Hematopoietic multipotent progenitor cell (in vitro differentiated cells): ENCODE results near the gene ACTR3. TPM values are rescaled to one million over a fixed set of nuclear protein-coding genes. Genes with fewer than 3 reads are reported as not detected.

Experiments used
- DNase-seq, 3 donors: peaks; one replicate each; pipeline ENCODE4 v3.0.0-alpha.2; 2011 to 2015; ENCODE audit warnings: low read depth in 2 of 3, low spot score in 2 of 3
- total RNA-seq: library from RNA; depleted of rRNA; stranded (reverse); fragments of >200 nt; gene quantifications from one replicate; pipeline ENCODE4 v1.2.3, GENCODE V29; 2012

The ACTR3 gene
- total RNA-seq, 1 donor = 64.1 TPM

- DNase-seq = no peak
Measured at GRCh38 chr2:113875135-113875534, 14.8 kb upstream of the ACTR3 start.

- peak in 1 of 3 donors; percentile 51 for DNase-seq
Measured at GRCh38 chr2:113876503-113877387, 13.1 kb upstream of the ACTR3 start.

GRCh38 chr2:113877711-113878598 is 11.9 kb upstream of the ACTR3 start:
- DNase-seq = no peak

- DNase-seq = no peak
Measured at GRCh38 chr2:113878743-113879142, 11.1 kb upstream of the ACTR3 start.

DNA sequence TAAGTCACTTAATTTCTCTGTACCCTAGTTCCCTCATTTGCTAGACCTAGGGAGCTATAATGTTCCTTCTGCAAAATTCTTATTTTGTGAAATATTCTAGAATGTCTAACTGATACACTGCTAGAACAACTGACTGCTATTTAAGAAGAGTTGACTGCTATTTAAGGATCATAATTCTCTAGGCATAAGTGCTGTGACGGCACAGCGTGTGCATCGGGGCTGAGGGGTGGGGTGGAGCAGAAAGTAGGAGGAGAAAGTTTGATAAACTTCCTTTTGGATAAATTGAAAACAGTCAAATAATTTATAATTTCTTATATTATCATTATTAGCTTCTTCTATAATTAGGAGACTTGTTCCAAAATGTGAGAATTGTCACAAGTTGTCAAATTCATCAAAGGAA is 10.4 kb upstream of the ACTR3 start:
- DNase-seq = no peak

DNA sequence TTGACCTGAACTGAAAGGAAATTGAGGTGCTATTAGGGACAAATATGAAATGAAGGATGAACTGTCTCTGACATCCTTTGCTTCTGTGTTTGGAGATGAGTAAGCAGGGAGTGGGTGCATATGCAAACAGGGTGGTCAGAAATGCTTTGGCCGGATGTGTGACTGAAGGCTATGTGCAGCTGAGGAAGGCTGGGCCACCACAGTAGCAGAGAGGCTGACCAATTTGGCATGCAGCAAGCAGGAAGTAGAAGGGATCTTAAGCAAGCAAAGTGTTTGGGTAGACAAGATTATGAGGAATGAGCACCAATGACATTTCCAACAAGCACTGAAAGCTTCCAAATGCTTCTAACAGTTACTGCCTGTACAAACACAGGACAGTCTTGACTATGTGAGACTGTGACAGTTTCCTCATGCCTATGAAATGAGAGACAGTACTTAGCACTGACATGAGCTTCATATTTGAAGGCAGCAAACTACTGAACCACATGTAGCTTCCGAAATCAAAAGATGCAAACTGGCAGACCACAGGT is 3.3 kb upstream of the ACTR3 start:
- DNase-seq = peak in 1 of 3 donors; percentile 7

DNA sequence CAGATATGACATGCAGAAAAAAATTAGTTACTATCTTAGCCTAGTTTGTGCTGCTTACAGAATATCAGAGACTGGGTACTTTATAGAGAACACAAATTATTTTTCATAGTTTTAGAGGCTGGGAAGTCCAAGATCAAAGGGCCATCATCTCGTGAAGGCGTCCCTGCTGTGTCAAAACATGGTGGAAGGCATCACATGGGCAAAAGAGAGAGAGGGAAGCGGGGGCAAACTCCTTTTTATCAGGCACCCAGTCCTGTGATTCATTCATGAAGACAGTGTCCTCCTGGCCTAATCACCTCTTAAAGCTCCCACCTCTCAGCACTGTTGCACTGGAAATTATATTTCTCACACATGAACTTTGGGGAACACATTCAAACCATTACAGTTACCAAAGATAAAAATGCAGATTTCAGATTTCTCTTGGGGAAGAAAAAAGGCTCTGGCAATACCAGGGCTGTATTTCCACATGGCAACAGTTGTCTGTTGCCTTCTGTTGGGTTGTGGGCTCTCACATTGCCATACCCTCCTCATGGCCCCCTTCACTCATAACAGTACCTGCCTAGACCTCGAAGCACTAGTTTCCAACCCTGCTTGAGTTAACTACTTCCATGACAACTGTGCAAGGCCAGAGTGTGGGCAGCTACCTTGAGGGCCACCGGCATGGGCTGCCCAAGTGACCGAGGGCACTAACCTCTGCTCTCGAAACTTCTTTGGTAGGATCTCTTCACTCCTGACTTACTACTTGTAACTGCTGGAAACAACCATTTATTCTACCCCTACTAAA is 2.7 kb upstream of the ACTR3 start:
- DNase-seq = no peak

- DNase-seq = no peak
Measured at GRCh38 chr2:113888641-113889470, 1.0 kb upstream of the ACTR3 start.

GRCh38 chr2:113890253-113891235 is 655 bp downstream of the ACTR3 start:
- peak; percentile 59 to 86 (median 74) for DNase-seq

DNA sequence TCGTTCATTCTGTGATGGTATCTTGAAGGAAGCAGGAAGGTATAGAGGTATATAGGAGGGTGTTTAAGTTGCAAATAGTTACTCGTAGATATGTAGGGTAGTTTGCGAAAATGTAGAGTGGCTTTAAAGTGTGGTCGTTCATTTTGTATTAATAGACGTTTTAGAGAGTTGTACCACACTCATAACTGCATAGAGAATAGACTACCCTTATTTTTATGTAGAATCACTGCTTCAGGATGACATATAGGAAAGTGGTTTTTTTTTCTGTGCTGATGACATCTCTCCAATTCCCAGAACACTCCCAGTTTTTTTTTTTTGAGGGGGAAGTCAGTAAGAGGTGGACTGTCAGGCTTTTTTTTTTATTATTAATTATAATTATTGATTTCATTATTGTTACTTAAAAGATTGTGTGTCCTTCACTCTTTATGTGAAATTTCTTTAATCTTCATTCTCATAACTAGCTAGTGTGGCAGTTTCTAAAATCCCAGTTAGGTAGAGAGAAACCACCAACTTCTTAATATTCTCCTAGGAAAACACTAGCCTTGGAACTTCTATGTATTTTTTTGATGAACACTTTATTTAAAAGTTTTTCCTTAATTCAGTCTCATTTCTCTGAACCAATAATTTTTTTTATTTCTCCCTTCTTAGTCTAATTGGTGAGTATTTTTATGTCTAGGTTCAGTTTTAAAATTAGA is 1.5 kb downstream of the ACTR3 start:
- no peak for DNase-seq

DNA sequence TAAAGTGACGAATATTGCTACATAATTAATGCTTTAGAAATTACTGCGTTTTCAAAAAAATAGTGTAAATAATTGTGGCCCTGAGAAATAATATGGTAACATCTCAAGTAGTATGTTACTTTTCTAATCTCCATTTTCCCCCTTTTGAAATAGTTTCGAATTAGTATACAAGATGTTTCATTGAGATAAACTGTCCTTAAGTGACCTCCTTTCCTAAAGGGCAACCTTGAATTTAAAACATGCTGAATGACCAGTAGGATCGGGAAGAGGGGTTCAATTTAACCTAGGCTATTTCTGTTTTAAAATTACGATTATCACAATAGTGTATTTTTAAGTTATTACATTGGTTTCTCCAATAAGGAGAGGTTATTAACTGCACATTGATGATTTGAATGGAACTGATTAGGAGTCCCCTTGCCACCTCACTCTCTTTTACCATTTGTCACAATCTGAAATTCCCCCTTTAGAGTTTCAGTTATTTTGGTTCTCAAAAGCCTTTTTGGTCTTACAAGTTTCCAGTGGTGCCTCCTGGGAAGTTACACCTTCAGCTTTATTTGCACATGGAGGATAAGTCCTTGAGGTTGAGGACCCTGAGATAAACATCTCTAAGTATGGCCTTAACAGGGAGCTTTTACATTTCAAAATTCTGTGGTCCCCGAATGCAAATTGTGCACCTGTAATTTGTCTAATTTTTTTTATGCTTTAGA is 2.3 kb downstream of the ACTR3 start:
- no peak for DNase-seq

- peak in 1 of 3 donors; percentile 14 for DNase-seq
Measured at GRCh38 chr2:113894156-113894743, 4.4 kb downstream of the ACTR3 start.

GRCh38 chr2:113895301-113895700 is 5.4 kb downstream of the ACTR3 start:
- DNase-seq = no peak

DNA sequence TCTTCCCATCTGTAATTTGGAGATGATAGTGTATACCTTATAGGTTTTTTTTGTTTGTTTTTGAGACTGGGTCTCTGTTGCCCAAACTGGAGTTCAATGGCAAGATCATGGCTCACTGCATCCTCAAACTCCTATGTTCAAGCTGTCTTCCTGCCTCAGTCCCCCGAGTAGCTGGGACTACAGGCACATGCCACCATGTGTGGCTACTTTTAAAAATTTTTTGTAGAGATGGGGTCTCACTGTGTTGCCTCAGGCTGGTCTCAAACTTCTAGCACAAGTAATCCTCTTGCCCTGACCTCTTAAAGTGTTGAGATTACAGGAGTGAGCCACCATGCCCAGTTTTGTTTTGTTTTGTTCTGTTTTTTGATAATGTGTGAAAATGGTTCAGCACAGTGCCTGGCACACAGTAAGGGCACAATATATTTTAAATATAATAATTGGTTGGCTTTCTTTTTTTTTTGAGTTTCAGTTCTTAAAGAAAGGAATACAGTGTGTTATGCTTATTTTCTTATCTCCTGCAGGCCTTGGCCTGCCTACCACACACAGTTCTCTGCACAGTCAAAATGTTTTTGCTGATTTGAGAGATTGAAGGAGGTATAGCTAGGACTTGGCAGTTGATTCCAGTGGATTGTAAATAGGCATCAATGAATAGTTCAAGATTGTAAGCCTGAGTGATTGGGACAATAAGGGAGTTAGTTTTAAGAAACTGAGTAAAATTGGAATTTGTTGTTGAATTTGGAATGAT is 6.1 kb downstream of the ACTR3 start:
- no peak for DNase-seq

GRCh38 chr2:113896791-113897190 is 6.9 kb downstream of the ACTR3 start:
- no peak for DNase-seq

DNA sequence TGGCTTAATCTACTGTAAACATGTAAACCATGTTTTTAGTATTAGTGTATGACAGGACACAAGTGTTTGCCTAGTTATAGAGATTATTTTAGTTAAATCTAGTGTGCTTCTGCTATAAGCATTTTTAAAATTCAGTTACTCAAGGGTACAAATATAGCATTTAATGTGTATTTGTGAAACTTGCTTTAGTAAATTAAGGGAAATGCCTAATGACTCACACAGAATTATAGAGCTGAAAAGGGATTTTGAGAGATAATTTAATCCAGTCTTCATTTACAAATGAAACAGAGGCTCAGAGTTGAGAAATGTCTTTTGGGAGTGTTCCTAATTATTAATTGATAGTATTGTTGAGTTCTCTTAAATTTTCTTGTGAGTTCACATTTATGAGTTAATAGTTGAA is 8.2 kb downstream of the ACTR3 start:
- DNase-seq = no peak
